Measurements from ENCODE around the gene CLDN15.
"Not testable (repeated sequence)": the region's sequence is repeated elsewhere in the genome, so short reads cannot be mapped to it uniquely, and the experiment has no call there.

CLDN15 gene

GRCh38 chr7:101199522-101199921, 38.1 kb downstream of the CLDN15 start:
- not testable (repeated sequence) for DNase-seq (ENCODE audit: low read depth)

GRCh38 chr7:101198476-101198875, 39.1 kb downstream of the CLDN15 start:
- no peak for DNase-seq (ENCODE audit: low read depth)

- DNase-seq (ENCODE audit: low read depth), result no peak
Measured at GRCh38 chr7:101197991-101198390, 39.6 kb downstream of the CLDN15 start.

- no peak for DNase-seq (ENCODE audit: low read depth)
Measured at GRCh38 chr7:101195884-101196283, 41.7 kb downstream of the CLDN15 start.

- no peak for DNase-seq (ENCODE audit: low read depth)
Measured at GRCh38 chr7:101189109-101189508, 48.5 kb downstream of the CLDN15 start.

- DNase-seq (ENCODE audit: low read depth), result no peak
Measured at GRCh38 chr7:101186844-101187428, 50.7 kb downstream of the CLDN15 start.

- DNase-seq (ENCODE audit: low read depth), result no peak
Measured at GRCh38 chr7:101186194-101186593, 51.4 kb downstream of the CLDN15 start.

- DNase-seq (ENCODE audit: low read depth), result no peak
Measured at GRCh38 chr7:101185258-101185839, 52.3 kb downstream of the CLDN15 start.

All from stimulated activated CD8-positive, alpha-beta memory T cell treated with anti-CD3 and anti-CD28 coated beads, Interleukin-15, amount 100 ng/mL, for 24 hours (primary cell).